A549 (cell line): ENCODE results near the gene SLCO2B1. TPM values are rescaled to one million over a fixed set of nuclear protein-coding genes. Genes with fewer than 3 reads are reported as not detected.

Experiments
- ATAC-seq, 2 experiments: fragments of 200-7000 bp in 1 of 2; fragments of >200 bp in 1 of 2; cut with Nextera tagmentation in 1 of 2; cut with Tn5 transposase in 1 of 2; 3 replicates each; pipeline versions ENCODE4 v1.8.0 to v1.9.1; 2018 to 2020; ENCODE audit warnings: mild to moderate bottlenecking in 1 of 2, moderate library complexity in 1 of 2
- CTCF ChIA-PET: fragments of 300-600 bp; sonication (Branson Sonifier 250); formaldehyde crosslinking; extraction: SDS; loops from one replicate; lab custom pipeline; 2021; ENCODE audit warnings: antibody characterized with exemption, inconsistent platforms; lab: Yijun Ruan, JAX
- POLR2A ChIA-PET: fragments of 350-600 bp; formaldehyde crosslinking; extraction: SDS; loops from one replicate; lab custom pipeline; 2021; ENCODE audit warnings: antibody characterized with exemption, inconsistent platforms; lab: Yijun Ruan, JAX
- DNase-seq, 2 experiments: peaks; one replicate each; pipeline versions ENCODE4 v3.0.0 to v3.0.0-alpha.2; 2011 to 2016; ENCODE audit warnings: low read depth in 1 of 2, low spot score in 1 of 2
- FAIRE-seq: peaks from 2 replicates; lab custom pipeline; 2011; peaks lifted over from hg19 to GRCh38; lab: Jason Lieb, UNC
- H3K27ac ChIP-seq, 2 experiments: fragments of >200 bp; sonication (Bioruptor Twin); formaldehyde crosslinking; 3 replicates each; pipeline ENCODE4 v1.5.1; 2016 to 2017
- H3K4me1 ChIP-seq: fragments of >200 bp; sonication (Bioruptor Twin); formaldehyde crosslinking; 3 replicates; pipeline ENCODE4 v1.6.1; 2016
- H3K4me2 ChIP-seq: fragments of >200 bp; sonication (Bioruptor Twin); formaldehyde crosslinking; 3 replicates; pipeline ENCODE4 v1.6.1; 2016
- H3K4me3 ChIP-seq: fragments of >200 bp; sonication (Bioruptor Twin); formaldehyde crosslinking; 3 replicates; pipeline ENCODE4 v1.5.1; 2016
- H3K9me3 ChIP-seq: fragments of >200 bp; sonication (Bioruptor Twin); formaldehyde crosslinking; 3 replicates; pipeline ENCODE4 v1.6.1; 2016
- BHLHE40 ChIP-seq: IDR thresholded peaks from 2 replicates; pipeline ENCODE4 v1.6.1; 2012; ENCODE audit warnings: low read depth, low read length, inconsistent platforms
- CBX2 ChIP-seq: fragments of 200-600 bp; sonication (generic); IDR thresholded peaks from 2 replicates; pipeline ENCODE4 v1.6.1; 2016; ENCODE audit warnings: low read depth, mild to moderate bottlenecking, borderline replicate concordance
- ELK1 ChIP-seq: fragments of 150-350 bp; IDR thresholded peaks from 2 replicates; pipeline ENCODE4 v1.6.1; 2014; ENCODE audit warnings: low read depth, mild to moderate bottlenecking, low read length
- ESRRA ChIP-seq: fragments of 150-350 bp; IDR thresholded peaks from 2 replicates; pipeline ENCODE4 v1.6.1; 2014; ENCODE audit warnings: mild to moderate bottlenecking, low read length, borderline replicate concordance
- FOSL2 ChIP-seq, 2 experiments: fragments of 450-650 bp in 1 of 2; fragments of >200 bp in 1 of 2; sonication (Bioruptor Twin) in 1 of 2; formaldehyde crosslinking; IDR thresholded peaks; 2 replicates each; pipeline versions ENCODE4 v1.5.0 to v1.6.1; 2016 to 2020; ENCODE audit warnings: mild to moderate bottlenecking in 1 of 2, moderate library complexity in 1 of 2
- HES2 ChIP-seq: fragments of >200 bp; sonication (Bioruptor Twin); formaldehyde crosslinking; IDR thresholded peaks from 2 replicates; pipeline ENCODE4 v1.6.1; 2016
- HMGXB4 ChIP-seq: fragments of 250-450 bp; sonication (Bioruptor Pico); IDR thresholded peaks from 2 replicates; pipeline ENCODE4 v1.5.0; 2021; ENCODE audit warnings: mild to moderate bottlenecking, moderate library complexity, borderline replicate concordance
- HOXB13 ChIP-seq: fragments of 250-450 bp; sonication (Bioruptor Pico); IDR thresholded peaks from 2 replicates; pipeline ENCODE4 v1.5.0; 2020; ENCODE audit warnings: low read depth, mild to moderate bottlenecking, moderate library complexity
- HOXB5 ChIP-seq: fragments of 250-450 bp; sonication (Bioruptor Pico); IDR thresholded peaks from 2 replicates; pipeline ENCODE4 v1.5.0; 2020; ENCODE audit warnings: mild to moderate bottlenecking, moderate library complexity
- JUN ChIP-seq, 2 experiments: fragments of >200 bp; sonication (Bioruptor Twin); formaldehyde crosslinking; IDR thresholded peaks; 2 replicates in 1 of 2; 3 replicates in 1 of 2; pipeline ENCODE4 v1.6.1; 2016 to 2017
- NPAS2 ChIP-seq: fragments of 250-450 bp; sonication (Bioruptor Pico); IDR thresholded peaks from 2 replicates; pipeline ENCODE4 v1.8.0; 2022; ENCODE audit warnings: mild to moderate bottlenecking, moderate library complexity, borderline replicate concordance
- PHF8 ChIP-seq: fragments of 200-600 bp; sonication (generic); IDR thresholded peaks from 2 replicates; pipeline ENCODE4 v1.6.1; 2016; ENCODE audit warnings: low read depth, mild to moderate bottlenecking, antibody characterized with exemption, moderate library complexity, borderline replicate concordance
- RNF2 ChIP-seq: fragments of 200-600 bp; sonication (generic); IDR thresholded peaks from 2 replicates; pipeline ENCODE4 v1.6.1; 2016; ENCODE audit warnings: low read depth, mild to moderate bottlenecking, antibody characterized with exemption, moderate library complexity, borderline replicate concordance
- SMC3 ChIP-seq: fragments of >200 bp; sonication (Bioruptor Twin); formaldehyde crosslinking; IDR thresholded peaks from 3 replicates; pipeline ENCODE4 v1.6.1; 2018; ENCODE audit warnings: inconsistent platforms
- ZC3H11A ChIP-seq: fragments of 450-650 bp; IDR thresholded peaks from 2 replicates; pipeline ENCODE4 v1.6.1; 2014; ENCODE audit warnings: antibody characterized with exemption, mild to moderate bottlenecking
- ZFP36 ChIP-seq: fragments of 450-650 bp; IDR thresholded peaks from 2 replicates; pipeline ENCODE4 v1.6.1; 2014; ENCODE audit warnings: borderline replicate concordance; ENCODE audit not compliant: partially characterized antibody
- WGBS: methylation state at CpG from one replicate; pipeline ENCODE4 v1.1.6; 2017; ENCODE audit errors: missing lambda C conversion rate; 5-methylcytosine and 5-hydroxymethylcytosine counted together
- polyA plus RNA-seq, 4 experiments: library from polyadenylated mRNA; depleted of rRNA in 3 of 4; stranded (reverse); fragments of >200 nt; fragmentation: RNase III in 1 of 4; extraction: RNeasy Plus Mini Kit Qiagen cat#74134 plus additional on column Dnase treatment in 1 of 4; gene quantifications; 2 replicates in 3 of 4; 3 replicates in 1 of 4; pipeline ENCODE4 v1.2.3, GENCODE V29; 2011 to 2017
- TF ChIP-seq, protein P1 (sequence below): fragments of 450-650 bp; IDR thresholded peaks from 2 replicates; pipeline ENCODE4 v1.6.1; 2014; ENCODE audit warnings: antibody characterized with exemption
- TF ChIP-seq, protein P2 (sequence below): fragments of 250-450 bp; sonication (Bioruptor Pico); IDR thresholded peaks from 2 replicates; pipeline ENCODE4 v1.5.0; 2020; ENCODE audit warnings: low read depth, mild to moderate bottlenecking, moderate library complexity
- TF ChIP-seq, protein P3 (sequence below): fragments of 200-600 bp; sonication (generic); IDR thresholded peaks from 2 replicates; pipeline ENCODE4 v1.6.1; 2016; ENCODE audit warnings: antibody characterized with exemption, mild to moderate bottlenecking, moderate library complexity

SLCO2B1 gene
- polyA plus RNA-seq, 2 of the 4 experiments (the other 2 are of a cell fraction): 4.9 to 5.2 TPM

DNA sequence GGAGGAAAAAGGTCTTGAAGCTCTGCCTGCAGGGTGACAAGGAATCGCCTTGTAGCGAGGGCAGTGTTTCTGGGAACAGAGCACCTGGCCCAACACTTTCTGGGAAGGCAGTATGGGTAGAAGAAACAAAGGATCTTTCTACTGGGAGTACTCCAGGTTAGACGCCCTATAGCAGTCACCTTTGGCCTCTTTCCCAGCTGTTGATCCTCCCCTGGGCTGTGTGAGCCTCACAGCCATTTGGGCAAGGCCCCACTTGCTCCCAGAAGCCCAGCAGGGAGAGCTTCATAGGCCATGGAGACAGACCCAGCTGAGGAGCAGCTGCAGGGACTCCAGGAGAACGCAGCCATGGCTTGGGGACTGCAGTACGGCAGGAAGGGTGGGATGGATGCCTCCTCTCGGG lies 1.2 kb downstream of the SLCO2B1 start:
- POLR2A ChIA-PET: no interaction called here
- H3K27ac ChIP-seq: no peak overlapping the region
- WGBS: 67% methylated on average over 5 of the region's 6 CpGs
- no peak for FAIRE-seq
- CTCF ChIA-PET: interaction anchor here (0.9 to 12.6 kb wide), 6 partner anchors 10 to 129 kb away, joined by 3 to 162 read pairs (median 10); partner anchors contain the start of gene TPBGL
- H3K4me3 ChIP-seq: no peak overlapping the region
- peaks cover 15% of the 10 kb centered on the region; the same call in 2 of the 3 replicates for H3K4me1 ChIP-seq
- H3K9me3 ChIP-seq: no peaks in the 10 kb centered on the region
- no peak overlapping the region for H3K4me2 ChIP-seq
- DNase-seq: no peak
- peak in 1 of 2 experiments; percentile 7; a peak in 1 of 6 replicates for ATAC-seq
- TF ChIP-seq HMGXB4 (CRISPR knock-in tag) (no peak), ZC3H11A (no peak), RNF2 (no peak), HOXB5 (CRISPR knock-in tag) (no peak), ELK1 (no peak), HES2 (no peak), NPAS2 (CRISPR knock-in tag) (no peak), HOXB13 (CRISPR knock-in tag) (no peak), PHF8 (no peak), BHLHE40 (no peak), SMC3 (no peak), FOSL2 (IDR thresholded peaks at IDR 0.05) (no peak), FOSL2 (CRISPR knock-in tag; IDR thresholded peaks at IDR 0.05) (no peak), JUN (IDR thresholded peaks at IDR 0.05) (no peak), CBX2 (no peak), ESRRA (no peak), ZFP36 (no peak)
- TF ChIP-seq, protein P1, sequence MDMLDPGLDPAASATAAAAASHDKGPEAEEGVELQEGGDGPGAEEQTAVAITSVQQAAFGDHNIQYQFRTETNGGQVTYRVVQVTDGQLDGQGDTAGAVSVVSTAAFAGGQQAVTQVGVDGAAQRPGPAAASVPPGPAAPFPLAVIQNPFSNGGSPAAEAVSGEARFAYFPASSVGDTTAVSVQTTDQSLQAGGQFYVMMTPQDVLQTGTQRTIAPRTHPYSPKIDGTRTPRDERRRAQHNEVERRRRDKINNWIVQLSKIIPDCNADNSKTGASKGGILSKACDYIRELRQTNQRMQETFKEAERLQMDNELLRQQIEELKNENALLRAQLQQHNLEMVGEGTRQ: no peak
- TF ChIP-seq, protein P2, sequence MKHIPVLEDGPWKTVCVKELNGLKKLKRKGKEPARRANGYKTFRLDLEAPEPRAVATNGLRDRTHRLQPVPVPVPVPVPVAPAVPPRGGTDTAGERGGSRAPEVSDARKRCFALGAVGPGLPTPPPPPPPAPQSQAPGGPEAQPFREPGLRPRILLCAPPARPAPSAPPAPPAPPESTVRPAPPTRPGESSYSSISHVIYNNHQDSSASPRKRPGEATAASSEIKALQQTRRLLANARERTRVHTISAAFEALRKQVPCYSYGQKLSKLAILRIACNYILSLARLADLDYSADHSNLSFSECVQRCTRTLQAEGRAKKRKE (CRISPR knock-in tag): no peak
- TF ChIP-seq, protein P3, sequence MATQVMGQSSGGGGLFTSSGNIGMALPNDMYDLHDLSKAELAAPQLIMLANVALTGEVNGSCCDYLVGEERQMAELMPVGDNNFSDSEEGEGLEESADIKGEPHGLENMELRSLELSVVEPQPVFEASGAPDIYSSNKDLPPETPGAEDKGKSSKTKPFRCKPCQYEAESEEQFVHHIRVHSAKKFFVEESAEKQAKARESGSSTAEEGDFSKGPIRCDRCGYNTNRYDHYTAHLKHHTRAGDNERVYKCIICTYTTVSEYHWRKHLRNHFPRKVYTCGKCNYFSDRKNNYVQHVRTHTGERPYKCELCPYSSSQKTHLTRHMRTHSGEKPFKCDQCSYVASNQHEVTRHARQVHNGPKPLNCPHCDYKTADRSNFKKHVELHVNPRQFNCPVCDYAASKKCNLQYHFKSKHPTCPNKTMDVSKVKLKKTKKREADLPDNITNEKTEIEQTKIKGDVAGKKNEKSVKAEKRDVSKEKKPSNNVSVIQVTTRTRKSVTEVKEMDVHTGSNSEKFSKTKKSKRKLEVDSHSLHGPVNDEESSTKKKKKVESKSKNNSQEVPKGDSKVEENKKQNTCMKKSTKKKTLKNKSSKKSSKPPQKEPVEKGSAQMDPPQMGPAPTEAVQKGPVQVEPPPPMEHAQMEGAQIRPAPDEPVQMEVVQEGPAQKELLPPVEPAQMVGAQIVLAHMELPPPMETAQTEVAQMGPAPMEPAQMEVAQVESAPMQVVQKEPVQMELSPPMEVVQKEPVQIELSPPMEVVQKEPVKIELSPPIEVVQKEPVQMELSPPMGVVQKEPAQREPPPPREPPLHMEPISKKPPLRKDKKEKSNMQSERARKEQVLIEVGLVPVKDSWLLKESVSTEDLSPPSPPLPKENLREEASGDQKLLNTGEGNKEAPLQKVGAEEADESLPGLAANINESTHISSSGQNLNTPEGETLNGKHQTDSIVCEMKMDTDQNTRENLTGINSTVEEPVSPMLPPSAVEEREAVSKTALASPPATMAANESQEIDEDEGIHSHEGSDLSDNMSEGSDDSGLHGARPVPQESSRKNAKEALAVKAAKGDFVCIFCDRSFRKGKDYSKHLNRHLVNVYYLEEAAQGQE: no peak
